ENCODE results near the gene TTC21A.

The TTC21A gene

DNA sequence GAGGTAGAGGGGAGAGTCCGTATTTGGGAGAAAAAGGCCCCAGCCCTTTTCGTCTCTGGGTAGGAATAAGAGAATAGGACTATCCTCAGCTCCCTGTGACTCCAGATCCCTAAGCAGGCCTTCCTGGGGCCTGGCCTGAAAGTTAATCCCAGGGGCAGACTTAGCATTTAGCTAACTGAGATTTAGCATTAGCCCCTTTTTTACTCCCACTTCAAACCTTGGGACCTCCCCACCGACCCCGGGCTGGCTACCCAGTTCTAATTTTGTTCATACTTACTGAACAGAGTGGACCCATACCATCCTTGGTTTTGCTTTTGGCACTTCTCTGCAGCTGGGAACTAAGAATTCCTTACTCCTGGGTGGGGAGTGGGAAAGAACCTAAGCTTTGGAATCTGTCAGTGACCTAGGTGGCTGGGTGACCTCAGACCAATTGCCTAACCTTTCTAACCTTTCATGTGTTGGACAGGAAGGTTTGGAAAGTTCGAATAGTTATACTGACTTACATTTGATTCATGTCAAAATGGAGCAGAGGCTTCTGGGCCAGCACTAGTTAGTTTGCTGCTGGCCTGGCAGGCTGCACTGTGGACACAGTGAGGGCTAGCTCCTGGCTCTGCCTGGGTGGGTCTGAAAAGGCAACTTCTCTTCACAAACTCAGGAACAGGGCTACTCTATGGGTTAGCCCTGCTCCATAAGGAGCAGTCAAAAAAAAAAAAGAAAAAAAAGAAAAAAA, 11.6 kb downstream of the TTC21A start:
- no peak for DNase-seq (ENCODE audit: low read depth in 2 of 2)

DNA sequence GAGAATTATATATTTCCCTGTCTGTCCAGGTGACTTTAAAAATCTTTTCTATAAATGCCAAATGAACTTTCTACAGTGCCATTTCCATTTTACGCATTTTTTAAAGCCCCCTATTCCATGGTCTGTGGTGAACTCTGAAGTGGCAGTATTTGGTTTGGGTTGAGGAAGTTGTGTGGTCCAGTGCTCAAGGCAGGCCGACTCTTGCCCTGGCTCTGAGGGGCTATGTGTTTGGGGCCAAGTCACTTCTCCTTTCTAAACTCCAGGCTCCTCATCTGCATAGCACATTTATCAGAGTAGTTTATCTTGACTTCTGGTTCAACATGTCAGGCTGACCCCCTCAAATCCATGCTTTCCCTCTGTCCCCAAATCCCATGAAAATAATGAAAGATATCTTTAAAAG, 14.1 kb downstream of the TTC21A start:
- no peak for DNase-seq (ENCODE audit: low read depth in 2 of 2)

DNA sequence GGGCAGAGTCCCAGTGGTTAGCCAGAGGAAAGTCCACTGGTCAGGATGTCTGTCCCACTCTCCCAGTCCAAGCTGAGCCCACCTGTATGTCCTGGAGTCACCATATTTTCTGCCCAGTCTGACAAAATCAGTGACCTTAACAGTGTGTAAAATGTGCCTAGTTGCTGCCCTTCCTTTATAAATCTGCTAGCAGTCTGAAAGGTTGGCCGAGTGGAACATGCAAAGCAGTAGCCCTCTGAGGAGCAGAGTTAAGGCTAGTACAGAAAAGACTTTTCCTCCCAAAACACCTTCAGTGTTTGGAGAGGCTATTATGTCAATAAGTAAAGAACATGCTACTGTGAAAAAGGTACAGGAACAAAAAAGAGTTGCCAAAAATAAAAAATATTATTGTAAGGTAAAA, 15.3 kb downstream of the TTC21A start:
- DNase-seq (ENCODE audit: low read depth in 2 of 2), result no peak

DNA sequence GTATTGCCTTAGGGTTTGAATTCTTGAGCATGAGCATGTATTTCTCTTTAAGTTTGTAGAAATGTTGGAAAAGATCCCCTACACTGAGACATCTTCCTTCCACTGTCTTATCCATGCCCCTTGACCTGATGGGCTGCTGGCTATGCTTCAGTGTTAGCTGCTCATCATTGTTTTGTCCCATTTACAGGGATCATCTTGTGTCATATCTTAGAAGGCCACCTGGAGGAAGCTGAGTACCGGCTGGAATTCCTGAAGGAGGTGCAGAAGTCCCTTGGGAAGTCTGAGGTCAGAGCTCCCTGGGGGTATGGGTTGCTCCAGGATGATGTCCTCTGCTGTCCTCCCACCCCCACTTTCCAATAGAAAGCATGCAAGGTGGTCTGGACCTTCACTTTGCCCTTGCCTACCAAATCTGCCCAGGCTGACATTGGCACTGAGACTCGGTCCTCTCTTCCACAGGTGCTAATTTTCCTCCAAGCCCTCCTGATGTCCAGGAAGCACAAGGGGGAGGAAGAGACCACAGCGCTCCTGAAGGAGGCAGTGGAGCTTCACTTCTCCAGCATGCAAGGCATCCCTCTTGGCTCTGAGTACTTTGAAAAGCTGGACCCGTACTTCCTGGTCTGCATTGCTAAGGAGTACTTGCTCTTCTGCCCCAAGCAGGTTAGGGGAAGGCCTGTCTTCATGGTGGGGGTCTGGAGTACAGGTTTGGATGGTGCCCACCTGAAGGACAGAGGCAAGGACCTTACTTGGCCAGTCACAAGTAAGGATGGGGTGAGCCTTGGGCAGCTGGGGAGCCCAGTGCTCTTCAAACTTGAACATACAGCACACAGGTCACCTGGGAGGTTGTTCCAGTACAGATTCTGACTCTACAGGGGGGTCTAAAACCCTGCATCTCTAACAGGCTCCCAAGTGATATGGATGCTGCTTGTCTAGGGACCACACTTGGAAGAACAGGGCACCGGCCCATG, 17.7 kb downstream of the TTC21A start:
- no peak for DNase-seq (ENCODE audit: low read depth in 2 of 2)

DNA sequence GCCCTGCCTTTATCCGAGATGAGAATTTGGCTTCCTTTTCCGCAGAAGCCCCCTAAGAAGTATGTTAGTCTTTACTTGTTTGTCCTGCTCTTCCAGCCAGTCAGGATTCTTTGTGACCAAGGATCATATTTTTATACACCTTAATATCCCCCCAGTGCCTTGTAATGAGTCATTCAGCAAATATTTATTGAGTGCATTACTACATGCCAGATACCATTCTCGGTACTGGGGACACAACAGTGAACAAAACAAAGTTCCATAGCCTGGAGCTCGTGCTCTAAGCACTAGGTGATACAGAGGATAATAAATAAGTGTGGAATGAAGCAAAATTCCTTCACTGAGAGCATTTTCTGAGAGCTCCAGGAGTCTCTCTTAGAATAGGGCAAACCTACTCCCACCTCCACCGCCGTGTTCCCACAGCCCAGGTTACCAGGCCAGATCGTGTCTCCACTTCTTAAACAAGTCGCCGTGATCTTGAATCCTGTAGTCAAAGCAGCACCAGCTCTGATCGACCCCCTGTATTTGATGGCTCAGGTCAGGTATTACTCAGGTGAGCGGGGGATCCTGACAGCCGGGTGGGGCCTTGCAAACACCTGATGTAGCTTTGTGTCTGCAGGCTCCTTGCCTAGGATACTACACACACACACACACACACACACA, 18.5 kb downstream of the TTC21A start:
- no peak for DNase-seq (ENCODE audit: low read depth in 2 of 2)

DNA sequence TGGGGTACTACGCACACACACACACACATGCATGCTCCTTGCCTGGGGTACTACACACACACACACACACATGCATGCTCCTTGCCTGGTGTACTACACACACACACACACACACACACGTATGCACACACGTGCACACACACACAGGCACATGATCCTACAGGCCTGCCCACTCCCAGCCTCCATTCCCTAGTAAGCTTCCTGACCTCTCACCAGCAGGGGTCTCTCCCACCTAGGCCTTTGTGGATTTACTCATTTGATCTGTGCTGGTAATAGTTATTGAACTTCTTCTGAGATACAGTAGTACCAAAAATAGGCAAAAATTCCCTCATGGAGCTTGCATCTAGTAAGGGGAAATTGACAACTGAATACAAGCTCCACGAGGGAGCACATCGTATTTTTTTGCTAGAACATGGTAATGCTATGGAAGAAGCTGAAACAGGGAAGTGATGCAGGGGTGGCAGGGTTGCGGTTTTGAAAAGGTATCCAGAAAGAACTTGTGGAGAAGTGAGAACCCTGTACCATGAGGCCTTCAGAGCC, 19.1 kb downstream of the TTC21A start:
- DNase-seq (ENCODE audit: low read depth in 2 of 2), result no peak

DNA sequence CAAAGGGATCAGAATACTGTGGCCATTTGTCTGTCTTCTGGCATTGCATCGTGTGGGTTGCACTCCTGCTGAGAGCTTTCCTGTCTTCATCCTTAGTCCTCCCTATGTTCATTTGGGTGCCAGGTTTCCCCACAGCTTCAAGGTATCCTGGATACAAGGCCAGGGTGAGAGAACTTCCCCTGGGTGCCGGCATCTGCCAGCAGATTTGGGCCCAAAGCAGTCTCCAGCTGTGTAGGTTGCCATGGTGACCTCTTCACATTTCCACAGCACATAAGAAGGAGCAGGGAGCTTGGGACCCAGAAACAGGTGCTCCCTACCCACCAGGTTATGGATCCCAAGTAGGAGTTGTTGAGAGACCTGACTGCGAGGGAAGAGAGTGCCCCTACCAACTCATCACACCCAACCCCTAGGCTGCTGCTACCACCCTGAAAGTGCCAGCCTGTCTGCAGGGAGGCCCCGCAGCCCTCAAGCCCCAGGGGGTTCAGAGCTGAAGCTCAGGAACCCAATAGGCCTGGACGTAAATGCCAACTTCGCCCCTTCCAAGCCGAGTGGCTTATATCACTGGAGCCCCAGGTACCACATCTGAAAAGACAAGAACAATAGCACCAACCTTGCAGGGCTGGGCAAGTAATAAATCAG, 19.9 kb downstream of the TTC21A start:
- DNase-seq (ENCODE audit: low read depth in 2 of 2), result no peak

DNA sequence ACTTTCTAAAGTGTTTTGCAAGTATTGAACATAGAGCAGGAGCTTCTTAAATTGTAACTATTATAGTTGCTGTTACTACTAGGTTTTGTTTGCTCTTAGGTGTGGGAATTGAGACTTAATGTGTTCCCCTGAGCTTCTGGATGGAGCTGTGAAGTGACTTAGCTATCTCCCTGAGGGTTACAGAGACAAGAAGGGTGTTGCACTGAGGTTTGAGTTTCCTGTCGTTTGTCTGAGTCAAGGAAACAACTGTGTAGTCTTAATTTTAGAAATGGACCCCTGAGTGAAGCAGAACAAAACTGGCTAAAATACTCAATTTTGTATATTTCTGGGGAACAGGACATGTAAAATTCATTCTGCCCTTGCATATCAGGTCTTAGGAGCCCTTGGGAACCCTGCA, 20.4 kb downstream of the TTC21A start:
- no peak for DNase-seq (ENCODE audit: low read depth in 2 of 2)

DNA sequence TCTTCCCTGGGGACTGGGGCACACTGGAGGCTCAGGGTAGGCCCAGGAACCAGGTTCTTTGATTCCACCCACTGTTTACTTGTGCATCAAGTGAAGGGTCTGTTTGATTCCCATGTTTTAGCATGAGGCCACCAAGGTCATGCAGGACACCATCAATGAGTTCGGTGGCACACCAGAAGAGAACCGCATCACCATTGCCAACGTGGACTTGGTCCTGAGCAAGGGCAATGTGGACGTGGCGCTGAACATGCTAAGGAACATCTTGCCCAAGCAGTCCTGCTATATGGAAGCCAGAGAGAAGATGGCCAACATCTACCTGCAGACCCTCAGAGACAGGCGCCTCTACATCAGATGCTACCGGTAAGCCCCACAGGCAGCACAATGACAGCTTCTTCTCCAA, 21.5 kb downstream of the TTC21A start:
- DNase-seq (ENCODE audit: low read depth in 2 of 2), result no peak

DNA sequence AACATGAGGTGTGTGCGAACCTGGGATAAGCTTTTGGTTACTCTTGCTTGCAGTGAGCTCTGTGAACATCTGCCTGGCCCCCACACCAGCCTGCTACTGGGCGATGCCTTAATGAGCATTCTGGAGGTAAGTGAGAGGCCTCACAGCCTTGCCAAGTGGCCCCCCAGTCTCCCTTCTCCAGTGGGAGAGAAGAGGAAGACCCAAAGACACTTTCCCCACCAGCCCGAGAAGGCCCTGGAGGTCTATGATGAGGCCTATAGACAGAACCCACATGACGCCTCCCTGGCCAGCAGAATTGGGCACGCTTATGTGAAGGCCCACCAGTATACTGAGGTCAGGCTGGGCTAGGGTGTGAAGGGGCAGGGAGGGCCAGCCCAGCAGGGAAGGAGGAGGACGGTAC, 22.5 kb downstream of the TTC21A start:
- no peak for DNase-seq (ENCODE audit: low read depth in 2 of 2)

DNA sequence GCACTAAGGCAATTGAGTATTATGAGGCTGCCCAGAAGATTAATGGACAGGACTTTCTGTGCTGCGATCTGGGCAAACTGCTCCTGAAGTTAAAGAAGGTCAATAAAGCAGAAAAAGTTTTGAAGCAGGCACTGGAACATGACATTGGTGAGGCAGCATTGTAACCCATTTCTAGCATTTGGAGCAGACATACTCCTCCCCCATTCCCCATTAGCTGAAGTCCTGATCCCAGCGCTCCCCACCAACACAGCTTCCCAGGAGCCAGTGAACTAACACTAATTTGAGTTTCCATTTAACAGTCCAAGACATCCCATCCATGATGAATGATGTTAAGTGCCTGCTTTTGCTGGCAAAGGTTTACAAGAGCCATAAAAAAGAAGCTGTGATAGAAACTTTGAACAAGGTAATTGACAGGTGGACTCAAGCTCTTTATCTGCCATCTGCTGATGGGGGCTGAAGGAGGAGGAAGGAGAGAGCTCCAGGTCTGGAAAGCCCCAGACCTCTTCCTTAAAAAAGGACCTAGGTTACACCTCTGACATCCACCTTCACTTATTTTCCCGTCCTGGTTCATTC, 23.3 kb downstream of the TTC21A start:
- DNase-seq (ENCODE audit: low read depth in 2 of 2), result no peak

DNA sequence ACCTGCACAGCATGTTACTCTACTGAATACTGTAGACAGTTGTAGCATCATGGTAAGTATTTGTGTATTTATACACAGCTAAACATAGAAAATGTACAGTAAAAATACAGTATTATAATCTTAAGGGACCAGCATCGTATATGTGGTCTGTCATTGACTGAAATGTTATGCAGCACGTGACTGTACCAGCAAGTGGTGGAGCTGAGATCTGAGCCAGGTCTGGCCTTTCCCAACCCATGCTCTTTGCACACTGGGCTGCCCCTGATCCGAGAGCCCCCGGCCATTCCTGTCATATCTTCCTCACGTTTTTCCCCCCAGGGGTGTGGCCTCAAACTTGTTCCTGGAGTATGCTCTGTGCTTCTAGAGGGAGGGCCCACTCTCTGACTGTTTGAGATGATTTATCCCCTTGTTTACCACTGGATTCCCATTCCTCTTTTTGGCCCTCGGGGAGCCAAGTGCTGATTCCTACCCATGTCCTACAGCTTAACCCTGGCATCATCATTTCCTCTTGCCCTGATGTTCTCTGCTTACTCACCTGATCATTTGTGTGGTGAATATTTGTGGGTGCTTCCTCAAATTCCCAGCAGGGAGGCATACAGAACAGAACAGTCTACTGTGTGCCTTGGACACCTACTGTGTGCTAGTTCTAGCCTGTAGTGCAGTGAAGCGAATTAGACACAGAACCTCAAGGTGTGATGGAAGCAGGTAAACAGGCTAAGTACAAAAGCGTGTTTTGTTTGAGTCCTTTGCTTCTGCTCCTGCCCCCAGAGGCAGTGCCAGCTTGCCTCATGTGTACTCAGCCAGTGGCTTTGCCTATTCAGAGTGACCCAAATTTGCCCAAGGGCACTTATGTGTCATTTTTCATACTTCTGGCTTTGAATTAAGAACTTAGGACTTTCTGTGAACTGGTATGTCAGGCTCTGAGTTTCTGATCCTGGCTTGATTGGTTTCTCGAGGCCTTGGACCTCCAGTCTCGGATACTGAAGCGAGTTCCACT, 24.9 kb downstream of the TTC21A start:
- DNase-seq (ENCODE audit: low read depth in 2 of 2), result no peak

DNA sequence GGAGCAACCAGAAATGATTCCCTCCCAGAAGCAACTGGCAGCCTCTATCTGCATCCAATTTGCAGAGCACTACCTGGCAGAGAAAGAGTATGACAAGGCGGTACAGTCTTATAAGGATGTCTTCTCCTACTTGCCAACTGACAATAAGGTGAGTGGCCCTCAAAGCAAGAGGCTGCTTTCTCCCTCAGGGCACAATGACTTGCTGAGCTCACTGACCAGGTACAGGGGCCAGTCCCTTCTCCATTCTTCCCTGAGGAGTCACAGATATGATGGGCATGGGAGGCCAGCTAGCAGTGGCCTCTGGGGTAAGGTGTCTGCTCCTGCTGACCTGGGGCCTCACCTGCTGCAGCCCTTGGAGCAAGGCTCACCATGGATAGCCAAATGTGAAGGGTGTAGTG, 25.6 kb downstream of the TTC21A start:
- DNase-seq (ENCODE audit: low read depth in 2 of 2), result no peak

DNA sequence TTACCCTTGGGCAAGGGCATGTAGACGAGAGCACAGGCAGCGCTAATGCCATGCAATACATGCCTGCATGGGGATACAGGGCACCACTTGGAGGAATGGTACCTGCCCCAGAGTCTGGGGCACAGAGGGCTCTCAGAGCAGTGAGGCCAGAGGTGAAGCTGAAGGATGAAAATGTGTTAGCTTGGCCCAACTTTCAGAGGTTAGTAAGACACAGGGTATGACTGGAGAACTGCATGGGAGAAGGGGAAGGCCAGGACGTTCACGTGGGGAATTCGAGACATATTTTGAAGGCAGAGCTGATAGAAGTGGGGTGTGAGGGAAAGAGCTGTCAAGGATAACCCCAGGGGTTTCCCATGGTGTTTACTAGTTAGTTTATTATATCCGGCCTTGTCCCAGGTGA, 26.3 kb downstream of the TTC21A start:
- no peak for DNase-seq (ENCODE audit: low read depth in 2 of 2)

DNA sequence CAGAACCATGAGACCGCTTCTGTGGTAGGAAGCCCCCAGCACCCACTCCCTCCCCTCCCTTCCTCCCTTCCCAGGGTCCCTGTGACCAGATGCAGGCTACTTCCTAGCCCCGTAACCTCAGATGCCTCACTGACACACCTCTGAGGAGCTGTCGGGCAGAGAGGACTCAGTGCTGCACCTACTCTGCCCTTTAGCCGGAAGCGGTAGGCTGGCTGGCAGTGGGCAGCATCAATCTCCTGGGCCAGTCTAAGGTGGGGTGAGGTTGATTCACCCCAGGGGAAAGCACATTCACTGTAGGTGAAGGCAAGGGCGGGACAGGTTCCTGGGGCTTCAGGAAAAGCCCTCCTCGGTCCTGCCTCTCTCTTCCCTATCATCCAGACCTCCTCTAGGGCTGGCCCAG, 26.8 kb downstream of the TTC21A start:
- no peak for DNase-seq (ENCODE audit: low read depth in 2 of 2)

DNA sequence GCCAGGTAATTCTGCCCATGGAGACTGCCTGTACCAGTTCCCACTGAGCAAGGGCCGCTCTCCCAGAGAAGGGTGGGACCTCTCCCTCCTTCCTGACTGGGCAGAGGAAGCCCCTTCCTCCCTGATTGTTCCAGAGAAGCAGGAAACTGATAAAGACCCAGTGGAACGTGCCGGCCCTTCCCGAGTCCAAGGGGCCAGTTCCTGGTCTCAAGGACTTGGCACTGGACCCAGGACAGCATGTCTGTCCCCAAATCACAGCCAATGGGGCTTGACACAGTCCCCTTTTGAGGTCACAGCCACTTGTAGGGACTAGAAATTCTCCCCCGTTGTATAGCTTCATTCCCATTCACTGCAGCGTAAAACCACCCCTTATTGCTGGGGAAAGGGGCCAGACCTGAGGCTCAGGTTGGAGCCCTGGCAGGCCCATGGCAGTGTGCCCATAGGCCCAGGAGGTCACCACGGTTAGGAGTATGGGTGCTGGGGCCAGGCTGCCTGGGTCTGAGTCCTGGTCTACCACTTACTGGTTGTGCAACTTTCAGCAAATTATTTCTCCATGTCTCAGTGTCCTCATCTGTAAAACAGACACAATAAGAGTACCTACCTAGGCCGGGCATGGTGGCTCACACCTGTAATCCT, 27.8 kb downstream of the TTC21A start:
- no peak for DNase-seq (ENCODE audit: low read depth in 2 of 2)

DNA sequence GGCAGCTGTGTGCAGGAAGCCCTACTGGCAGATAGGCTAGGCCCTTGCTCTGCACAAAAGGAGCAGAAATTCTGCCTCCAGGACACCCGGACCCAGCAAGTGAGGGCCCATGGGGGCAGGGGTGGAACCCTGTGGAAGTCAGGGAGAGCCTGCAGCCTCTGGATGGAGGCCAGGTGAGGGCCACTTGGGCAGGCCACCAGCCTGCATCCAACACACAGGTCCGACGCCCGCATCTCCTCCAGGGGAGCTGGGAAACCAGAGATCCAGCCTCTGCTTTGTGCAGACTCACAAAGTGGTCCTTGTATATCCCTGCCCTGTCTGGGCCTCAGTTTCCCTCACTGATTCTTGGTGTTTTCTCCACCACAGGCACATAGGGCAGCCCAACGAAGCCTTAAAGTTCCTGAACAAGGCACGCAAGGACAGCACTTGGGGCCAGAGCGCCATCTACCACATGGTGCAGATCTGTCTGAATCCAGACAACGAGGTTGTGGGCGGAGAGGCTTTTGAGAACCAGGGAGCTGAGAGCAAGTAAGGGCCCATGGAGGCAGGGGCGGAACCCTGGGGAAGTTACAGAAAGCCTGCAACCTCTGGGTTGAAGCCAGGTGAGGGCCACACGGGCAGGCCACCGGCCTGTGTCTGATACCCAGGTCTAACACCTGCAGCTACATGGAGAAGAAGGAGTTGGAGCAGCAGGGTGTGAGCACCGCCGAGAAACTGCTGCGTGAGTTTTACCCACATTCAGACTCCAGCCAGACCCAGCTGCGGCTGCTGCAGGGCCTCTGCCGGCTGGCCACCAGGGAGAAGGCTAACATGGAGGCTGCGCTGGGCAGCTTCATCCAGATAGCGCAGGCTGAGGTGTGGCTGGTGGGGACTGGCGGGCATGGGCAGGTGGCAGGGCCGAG, 29.3 kb downstream of the TTC21A start:
- no peak for DNase-seq (ENCODE audit: low read depth in 2 of 2)

DNA sequence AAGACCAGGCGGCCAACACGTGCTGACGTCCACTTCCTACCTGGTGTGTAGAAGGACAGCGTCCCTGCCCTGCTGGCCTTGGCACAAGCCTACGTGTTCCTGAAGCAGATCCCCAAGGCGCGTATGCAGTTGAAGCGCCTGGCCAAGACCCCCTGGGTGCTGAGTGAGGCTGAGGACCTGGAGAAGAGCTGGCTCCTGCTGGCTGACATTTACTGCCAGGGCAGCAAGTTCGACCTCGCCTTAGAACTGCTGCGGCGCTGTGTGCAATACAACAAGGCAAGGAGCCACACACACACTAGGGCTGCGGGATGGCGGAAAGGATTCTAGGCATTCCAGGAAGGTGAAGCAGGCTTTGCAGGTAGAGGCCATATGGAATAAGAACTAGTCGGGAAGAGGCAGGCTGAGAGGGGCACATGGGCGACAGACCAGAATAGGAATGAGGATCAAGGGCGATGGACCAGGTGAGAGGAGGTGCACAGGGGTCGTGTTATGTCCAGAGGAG, 30.0 kb downstream of the TTC21A start:
- DNase-seq (ENCODE audit: low read depth in 2 of 2), result no peak

Measured in stimulated activated CD4-positive, alpha-beta T cell treated with anti-CD3 and anti-CD28 coated beads, Interleukin-4, amount 100 ng/mL, for 48 hours (primary cell).